Measurements from ENCODE around the gene PHACTR1.
"Not testable (repeated sequence)": the region's sequence is repeated elsewhere in the genome, so short reads cannot be mapped to it uniquely, and the experiment has no call there.

The PHACTR1 gene

DNA sequence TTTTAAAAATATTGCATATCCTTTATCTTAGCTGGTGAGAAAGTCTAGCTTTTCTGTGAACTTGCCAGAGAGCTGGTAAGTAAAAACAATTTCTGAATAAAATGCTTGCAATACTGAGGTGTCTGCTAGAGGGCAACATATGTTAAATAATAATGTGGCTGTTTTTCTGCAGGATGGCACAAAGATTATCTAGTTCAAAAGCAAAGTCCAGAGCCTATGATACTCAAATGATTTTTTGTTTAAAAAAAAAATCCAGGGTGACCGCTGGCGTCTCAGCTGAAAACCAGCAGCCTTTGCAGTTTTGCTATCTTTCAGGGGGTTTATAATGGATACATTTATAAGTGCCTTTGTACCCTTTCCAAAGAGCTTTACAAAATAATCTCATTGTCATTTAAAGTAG, 194.9 kb downstream of the PHACTR1 start:
- no peak for DNase-seq

DNA sequence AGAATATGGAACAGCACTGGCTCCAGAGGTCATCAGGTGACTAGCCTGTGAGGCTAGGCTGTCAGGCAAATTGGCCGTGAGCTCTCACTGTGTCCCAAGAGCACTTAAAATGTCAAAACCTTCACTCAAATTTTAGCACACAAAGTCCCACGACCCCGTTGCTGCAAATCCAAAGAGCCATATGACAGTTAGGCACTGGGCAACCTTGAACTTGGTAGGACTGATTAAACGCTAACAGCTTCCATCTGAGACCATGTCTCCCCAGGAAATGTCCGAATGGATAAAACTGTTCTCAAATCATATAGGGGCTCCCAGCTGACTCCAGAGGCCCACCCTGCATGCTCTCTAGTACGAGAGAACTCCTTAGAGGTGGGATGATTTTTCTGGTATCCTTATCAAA, 196.6 kb downstream of the PHACTR1 start:
- no peak for DNase-seq

DNA sequence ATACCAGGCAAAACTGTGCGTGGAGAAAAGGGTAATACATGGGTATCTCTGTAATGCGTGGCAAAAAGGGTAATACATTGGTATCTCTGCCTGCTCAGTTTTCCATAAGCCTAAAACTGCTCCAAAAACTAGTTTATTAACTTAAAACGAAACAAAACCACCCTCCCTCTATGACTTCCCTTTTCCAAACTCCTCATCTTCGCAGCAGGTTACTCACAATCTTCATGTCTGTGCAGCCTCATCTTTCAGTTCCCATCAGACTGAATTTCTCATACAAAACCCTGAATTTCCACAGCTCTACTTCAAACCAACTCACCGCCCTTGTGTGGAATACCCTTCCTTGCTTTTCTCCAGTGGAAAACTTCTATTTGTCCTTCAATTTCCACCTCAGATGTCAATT, 199.4 kb downstream of the PHACTR1 start:
- DNase-seq: no peak

- DNase-seq: no peak
These were observed 200.0 kb downstream of the PHACTR1 start for GRCh38 chr6:12916420-12917136.

DNA sequence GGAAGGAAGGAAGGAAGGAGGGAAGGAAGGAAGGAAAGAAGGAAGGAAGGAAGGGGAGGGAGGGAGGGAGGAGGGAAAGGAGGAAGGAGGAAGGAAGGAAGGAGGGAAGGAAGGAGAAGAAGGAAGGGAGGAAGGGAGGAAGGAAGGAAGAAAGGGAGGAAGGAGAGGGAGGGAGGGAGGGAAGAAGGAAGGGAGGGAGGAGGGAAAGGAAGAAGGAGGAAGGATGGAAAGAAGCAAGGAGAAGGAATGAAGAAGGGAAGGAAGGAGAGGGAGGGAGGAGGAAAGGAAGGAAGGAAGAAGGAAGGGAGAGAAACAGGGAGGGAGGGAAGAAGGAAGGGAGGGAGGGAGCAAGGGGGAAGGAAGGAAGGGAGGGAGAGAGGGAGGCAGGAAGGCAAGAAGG, 204.9 kb downstream of the PHACTR1 start:
- no peak for DNase-seq

DNA sequence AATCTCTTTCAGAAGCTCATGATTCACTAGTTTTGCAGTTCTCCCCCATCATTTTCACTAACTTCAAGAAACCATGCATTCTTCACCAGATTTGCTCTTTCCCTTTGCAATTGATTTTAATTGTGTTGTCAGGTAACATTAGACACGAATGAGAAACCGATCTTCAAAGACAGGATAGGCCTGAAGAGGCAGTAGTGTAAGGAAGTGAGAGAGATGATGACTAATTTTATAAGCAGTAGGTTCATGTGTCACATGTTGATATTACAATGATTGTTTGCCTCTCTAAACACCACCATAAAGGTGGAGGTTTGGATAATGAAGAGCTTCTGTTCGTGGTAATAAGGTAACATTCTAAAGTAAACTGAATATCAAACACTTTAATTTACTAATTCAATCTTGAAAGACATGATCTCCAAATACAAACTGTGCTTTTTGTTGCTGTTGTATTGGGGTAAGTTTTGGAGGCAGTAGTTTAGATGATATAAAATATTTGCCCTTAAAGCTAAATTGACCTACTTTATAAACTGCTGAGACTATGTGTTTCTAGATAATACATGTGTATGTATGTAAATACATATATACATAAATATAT, 207.2 kb downstream of the PHACTR1 start:
- DNase-seq: no peak

- no peak for DNase-seq
These were observed 208.3 kb downstream of the PHACTR1 start for GRCh38 chr6:12924911-12925310.

- DNase-seq: no peak
These were observed 211.2 kb downstream of the PHACTR1 start for GRCh38 chr6:12927746-12928145.

DNA sequence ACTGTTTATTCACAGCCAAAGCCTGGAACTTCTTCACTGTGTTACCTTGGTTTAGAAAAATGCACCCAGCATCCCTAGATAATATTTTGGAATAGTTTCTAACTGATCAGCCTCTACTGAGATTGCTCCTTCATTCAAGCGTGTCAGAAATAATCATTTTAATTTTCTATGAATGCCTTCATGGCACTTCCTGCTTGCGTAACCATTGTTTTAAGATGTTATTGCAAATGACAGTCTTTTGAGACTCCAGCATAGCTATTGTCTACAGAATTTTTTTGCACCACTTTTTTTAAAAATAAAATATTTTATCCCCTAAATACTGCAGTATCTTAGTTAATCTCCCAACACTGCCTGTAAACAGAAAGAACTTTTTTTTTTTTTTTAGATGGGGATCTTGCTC, 213.1 kb downstream of the PHACTR1 start:
- DNase-seq: no peak

GRCh38 chr6:12931639-12932038, 215.1 kb downstream of the PHACTR1 start:
- DNase-seq: no peak

DNA sequence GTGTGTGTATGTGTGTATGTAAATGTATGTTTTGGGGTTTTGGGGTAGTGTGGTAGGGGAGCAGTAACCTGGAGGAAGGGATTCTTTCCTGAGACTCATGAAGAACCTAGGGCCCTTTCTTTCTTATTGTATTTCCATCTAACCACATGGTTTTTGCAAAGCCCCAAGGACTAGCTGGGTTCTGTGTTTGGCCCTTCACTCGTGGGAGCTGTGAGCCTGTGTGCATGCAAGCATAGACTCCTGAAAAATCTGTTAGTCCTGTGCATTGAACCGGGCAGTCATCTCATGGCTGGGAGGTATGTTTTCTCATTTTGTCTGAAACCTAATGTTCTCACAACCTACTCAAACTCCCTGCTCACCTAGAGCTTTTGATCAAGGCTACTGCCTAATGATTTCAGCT, 219.1 kb downstream of the PHACTR1 start:
- DNase-seq: no peak

DNA sequence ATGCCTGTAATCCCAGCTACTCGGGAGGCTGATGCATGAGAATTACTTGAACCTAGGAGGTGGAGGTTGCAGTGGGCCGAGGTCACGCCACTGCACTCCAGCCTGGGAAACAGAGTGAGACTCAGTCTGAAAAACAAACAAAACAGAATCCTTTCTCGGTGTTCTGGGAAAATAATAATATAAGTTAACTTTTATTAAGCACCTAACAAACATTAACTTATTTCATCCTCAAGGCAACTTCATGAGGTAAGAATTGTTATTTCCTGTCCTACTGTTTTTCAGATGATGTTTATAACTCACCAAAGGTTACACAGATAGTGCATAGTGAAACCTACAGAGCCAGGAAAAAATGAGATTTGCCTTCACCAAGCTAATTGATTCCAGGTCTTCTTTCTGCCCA, 221.4 kb downstream of the PHACTR1 start:
- no peak for DNase-seq

GRCh38 chr6:12939314-12939713, 222.7 kb downstream of the PHACTR1 start:
- DNase-seq: no peak

DNA sequence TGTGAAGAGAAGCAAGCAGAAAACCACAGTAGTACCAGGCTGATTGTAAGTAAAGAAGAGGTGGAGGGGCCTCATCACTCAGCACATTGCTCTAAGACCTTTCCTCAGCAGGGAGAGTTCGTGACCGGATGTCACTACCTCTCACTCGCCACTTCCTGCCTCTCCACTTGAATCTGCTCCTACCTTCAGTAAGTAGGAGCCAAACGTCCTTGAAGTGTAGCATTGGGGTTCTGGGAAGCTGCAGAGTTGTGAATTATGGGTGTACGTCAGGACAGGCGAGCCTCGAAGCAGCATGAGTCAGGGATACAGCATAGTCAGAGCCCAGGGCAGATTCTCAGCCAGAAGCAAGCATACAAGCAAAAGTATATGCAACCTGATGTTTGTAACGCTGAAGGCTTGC, 224.9 kb downstream of the PHACTR1 start:
- DNase-seq: no peak

GRCh38 chr6:12943549-12943948, 227.0 kb downstream of the PHACTR1 start:
- no peak for DNase-seq

GRCh38 chr6:12944001-12944400, 227.4 kb downstream of the PHACTR1 start:
- DNase-seq: no peak

- DNase-seq: not testable (repeated sequence)
These were observed 228.0 kb downstream of the PHACTR1 start for GRCh38 chr6:12944528-12944927.

DNA sequence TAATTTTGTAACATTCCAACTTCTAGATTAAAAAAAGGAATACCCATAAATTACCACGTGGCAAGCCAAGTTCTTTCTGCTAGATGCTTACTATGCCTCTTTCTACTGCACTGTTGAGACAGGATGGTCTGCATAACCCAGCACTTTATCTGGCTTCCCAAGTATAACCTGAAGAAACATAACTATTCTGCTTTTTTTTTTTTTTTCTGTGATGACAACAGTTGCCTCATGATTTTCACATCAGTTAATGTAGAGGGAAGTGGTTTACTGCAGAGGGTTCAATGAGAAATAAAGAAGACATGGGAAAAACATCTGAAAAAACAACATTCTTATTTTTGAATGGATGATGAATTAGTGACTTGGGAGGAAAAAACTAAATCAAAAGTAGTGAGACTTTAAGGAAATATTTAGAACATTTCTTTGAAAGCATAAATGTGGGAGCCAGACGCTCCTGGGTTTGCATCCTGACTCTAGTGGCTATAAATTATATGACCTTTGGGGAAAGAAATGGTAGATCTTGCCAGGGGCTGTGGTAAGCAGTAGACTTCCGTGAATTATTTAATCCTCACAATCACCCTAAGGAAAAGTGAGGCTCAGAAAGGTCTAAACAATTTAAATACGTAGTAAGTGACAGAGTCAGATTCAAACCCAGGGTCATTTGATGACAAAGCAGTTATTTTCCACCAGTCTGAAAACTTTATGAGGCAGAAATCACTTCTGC, 230.7 kb downstream of the PHACTR1 start:
- DNase-seq: no peak

- DNase-seq: no peak
These were observed 231.4 kb downstream of the PHACTR1 start for GRCh38 chr6:12947967-12948366.

DNA sequence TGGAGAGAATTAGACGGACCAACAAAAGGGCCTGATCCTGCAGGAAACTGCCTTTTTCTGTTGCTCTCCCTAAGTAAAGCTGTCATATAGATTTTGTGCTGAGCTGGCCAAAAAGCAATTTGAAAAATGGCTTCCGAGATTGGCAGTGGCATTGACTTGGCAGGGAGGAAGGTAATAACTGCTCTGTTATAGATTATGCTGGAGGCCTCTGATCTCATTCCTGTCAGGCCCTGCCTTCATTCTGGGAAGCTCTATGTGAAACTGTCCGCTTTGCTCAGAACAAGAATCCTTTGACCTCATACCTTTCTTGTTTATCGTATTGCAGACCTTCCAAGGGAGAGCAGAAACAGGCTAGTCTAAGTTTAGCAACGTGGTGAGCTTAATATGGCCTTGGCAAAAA, 234.4 kb downstream of the PHACTR1 start:
- no peak for DNase-seq

DNA sequence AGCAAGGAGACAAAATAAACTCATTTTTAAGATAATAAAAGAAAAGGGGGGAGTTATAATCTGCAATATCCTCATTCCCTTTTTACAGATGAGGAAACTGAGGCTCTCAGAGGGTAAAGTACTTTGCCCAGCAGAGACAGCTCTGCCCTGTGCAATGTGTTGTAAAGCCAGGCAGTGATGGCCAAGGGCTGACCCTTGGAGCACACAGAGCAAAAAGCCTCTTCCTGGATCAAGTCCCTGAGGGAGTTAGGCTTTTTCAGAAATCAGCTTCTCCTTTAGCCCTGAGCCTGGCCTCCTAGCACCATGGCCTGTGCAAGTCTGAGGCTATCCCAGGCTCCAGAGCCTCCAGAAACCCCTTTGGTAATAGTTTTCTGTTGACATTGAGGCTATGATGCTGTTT, 234.8 kb downstream of the PHACTR1 start:
- no peak for DNase-seq

GRCh38 chr6:12952318-12952717, 235.8 kb downstream of the PHACTR1 start:
- no peak for DNase-seq

DNA sequence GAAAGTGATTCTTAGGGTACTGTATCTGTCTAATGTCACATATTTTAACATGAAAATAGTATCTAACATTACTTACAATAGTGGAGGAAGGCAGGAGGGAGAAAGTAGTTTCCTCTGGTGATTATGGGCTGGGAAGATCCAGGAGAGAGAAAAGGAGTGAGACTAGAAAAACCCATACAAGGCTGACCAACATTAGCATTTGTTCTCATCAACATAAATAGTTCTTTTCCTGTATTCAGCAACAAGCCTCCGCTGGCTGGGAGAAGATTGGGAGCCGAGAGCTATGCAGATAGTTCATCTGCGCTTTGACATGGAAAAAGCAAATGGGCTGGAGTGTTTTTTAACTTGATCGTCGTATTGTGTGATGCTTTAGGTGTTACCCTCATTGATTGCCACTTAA, 239.4 kb downstream of the PHACTR1 start:
- DNase-seq: no peak

DNA sequence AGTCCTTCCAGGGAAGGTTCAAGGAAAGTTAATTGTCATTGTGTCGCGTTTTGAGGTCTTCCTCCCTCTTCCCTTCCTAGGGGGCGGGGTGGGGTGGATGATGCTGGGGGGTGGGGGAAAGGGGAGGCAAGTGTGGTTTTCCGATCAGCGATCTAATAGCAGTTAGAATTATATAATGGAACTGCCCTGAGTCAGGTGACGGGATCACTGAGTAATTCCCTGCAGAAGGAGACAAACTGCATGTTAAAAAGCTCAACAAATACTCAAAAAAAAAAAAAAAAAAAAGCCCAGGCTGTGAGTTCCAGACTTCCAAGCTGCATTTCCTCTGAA, 240.4 kb downstream of the PHACTR1 start:
- DNase-seq: no peak

All from activated gamma-delta T cell (primary cell).